ENCODE measurements around the gene GLUD2. TPM values are rescaled to one million over a fixed set of nuclear protein-coding genes. Genes with fewer than 3 reads are reported as not detected.
"Not testable (repeated sequence)": the region's sequence is repeated elsewhere in the genome, so short reads cannot be mapped to it uniquely, and the experiment has no call there.

The GLUD2 gene
- total RNA-seq, 1 experiment from 2014 or later = 0.22 TPM

- H3K27me3 ChIP-seq (ENCODE audit: insufficient read depth, low read length); POLR2A ChIA-PET; CTCF ChIA-PET; H3K27ac ChIP-seq (ENCODE audit: low read depth, low read length); RAD21 ChIA-PET (ENCODE audit: low non-redundant PET in 1 of 2, low total read pairs in 2 of 2, uncharacterized antibody in 2 of 2, unreplicated experiment in 2 of 2); DNase-seq (ENCODE audit: low read depth, low spot score); H3K9me2 ChIP-seq (ENCODE audit: insufficient read depth); H3K4me2 ChIP-seq (ENCODE audit: low read length); H3K4me3 ChIP-seq (replicated peaks in 1 of 2; ENCODE audit: low read depth in 1 of 2, low read length in 2 of 2); ATAC-seq; H3K4me1 ChIP-seq (ENCODE audit: control insufficient read depth in 1 of 2, insufficient read depth in 2 of 2, low read length in 2 of 2); H3K9me3 ChIP-seq (ENCODE audit: control insufficient read depth in 1 of 2, insufficient read depth in 1 of 2, low read depth in 1 of 2, low read length in 2 of 2); H3K79me2 ChIP-seq (ENCODE audit: insufficient read depth, low read length); H3K9ac ChIP-seq (ENCODE audit: low read length); H4K20me1 ChIP-seq (ENCODE audit: insufficient read depth); H2AFZ ChIP-seq (ENCODE audit: low read depth, low read length, poor library complexity, severe bottlenecking); BruUV-seq (replicated peaks); H3K36me3 ChIP-seq (ENCODE audit: control insufficient read depth in 1 of 2, insufficient read depth in 2 of 2, low read length in 2 of 2); intact Hi-C loops (cut with micrococcal nuclease): not testable (repeated sequence)
Measured at GRCh38 chrX:121084247-121084646, 36.8 kb downstream of the GLUD2 start.

- Histone ChIP-seq H3K4me1 (ENCODE audit: control insufficient read depth in 1 of 2, insufficient read depth in 2 of 2, low read length in 2 of 2) (no peaks in the 10 kb centered on the region), H3K9me3 (ENCODE audit: control insufficient read depth in 1 of 2, insufficient read depth in 1 of 2, low read depth in 1 of 2, low read length in 2 of 2) (no peaks in the 10 kb centered on the region), H3K4me2 (ENCODE audit: low read length) (no peak overlapping the region), H3K9me2 (ENCODE audit: insufficient read depth) (no peaks in the 10 kb centered on the region), H3K27me3 (ENCODE audit: insufficient read depth, low read length) (no peaks in the 10 kb centered on the region), H2AFZ (ENCODE audit: low read depth, low read length, poor library complexity, severe bottlenecking) (no peak overlapping the region), H3K36me3 (ENCODE audit: control insufficient read depth in 1 of 2, insufficient read depth in 2 of 2, low read length in 2 of 2) (no peaks in the 10 kb centered on the region), H4K20me1 (ENCODE audit: insufficient read depth) (no peaks in the 10 kb centered on the region), H3K27ac (ENCODE audit: low read depth, low read length) (no peak overlapping the region), H3K9ac (ENCODE audit: low read length) (no peak overlapping the region), H3K4me3 (replicated peaks in 1 of 2; ENCODE audit: low read depth in 1 of 2, low read length in 2 of 2) (no peak overlapping the region), H3K79me2 (ENCODE audit: insufficient read depth, low read length) (no peaks in the 10 kb centered on the region)
- CTCF ChIA-PET = no interaction called here
- BruUV-seq (replicated peaks) = no TSS peak
- ATAC-seq (no peak), DNase-seq (ENCODE audit: low read depth, low spot score) (no peak)
- intact Hi-C loops (cut with micrococcal nuclease) = no loop called here
- RAD21 ChIA-PET (ENCODE audit: low non-redundant PET in 1 of 2, low total read pairs in 2 of 2, uncharacterized antibody in 2 of 2, unreplicated experiment in 2 of 2) = no interaction called here
- POLR2A ChIA-PET = no interaction called here
- no peak for TF ChIP-seq EZH2phosphoT487 (IDR thresholded peaks at IDR 0.05; ENCODE audit: borderline replicate concordance)
- no peak for TF ChIP-seq SIN3A (IDR thresholded peaks at IDR 0.05; ENCODE audit: low read depth)
- no peak for TF ChIP-seq REST (IDR thresholded peaks at IDR 0.05; ENCODE audit: low read depth)
- TF ChIP-seq ZBTB33 (IDR thresholded peaks at IDR 0.05; ENCODE audit: extremely low read depth, insufficient replicate concordance, low read length) = no peak
- TF ChIP-seq RAD21 (IDR thresholded peaks at IDR 0.05; ENCODE audit: low read depth) = no peak
- no peak for TF ChIP-seq POLR2AphosphoS5 (IDR thresholded peaks at IDR 0.05; ENCODE audit: low read depth, low read length)
- TF ChIP-seq POLR2A (IDR thresholded peaks at IDR 0.05; ENCODE audit: borderline replicate concordance, extremely low read depth, insufficient read depth, insufficient read length) = no peak
- no peak for TF ChIP-seq ELF1 (IDR thresholded peaks at IDR 0.05; ENCODE audit: borderline replicate concordance, low read depth)
- no peak for TF ChIP-seq ZNF274 (IDR thresholded peaks at IDR 0.05; ENCODE audit: low read depth, low read length)
- no peak for TF ChIP-seq ATF3 (IDR thresholded peaks at IDR 0.05)
- no peak for TF ChIP-seq JUND (IDR thresholded peaks at IDR 0.05)
- no peak for TF ChIP-seq TCF7L2 (IDR thresholded peaks at IDR 0.05; ENCODE audit: borderline replicate concordance, extremely low read depth, insufficient read depth, insufficient read length)
- TF ChIP-seq SP1 (IDR thresholded peaks at IDR 0.05; ENCODE audit: low read depth) = no peak
- TF ChIP-seq EZH2 (IDR thresholded peaks at IDR 0.05) = no peak
- TF ChIP-seq YY1 (IDR thresholded peaks at IDR 0.05; ENCODE audit: extremely low read depth, insufficient replicate concordance, low read depth, low read length) = no peak
Measured at GRCh38 chrX:121084903-121085611, 37.6 kb downstream of the GLUD2 start.
